GM12878 (cell line): ENCODE data around the gene SPRYD3. TPM values are rescaled to one million over a fixed set of nuclear protein-coding genes. Genes with fewer than 3 reads are reported as not detected.

Experiments
- CEBPB ChIP-seq, 2 experiments: fragments of 150-350 bp in 1 of 2; IDR thresholded peaks; 2 replicates each; pipeline ENCODE4 v1.6.1; 2012 to 2014; ENCODE audit warnings: low read depth in 2 of 2, low read length in 2 of 2, borderline replicate concordance in 1 of 2, inconsistent platforms in 1 of 2
- E2F8 ChIP-seq: fragments of 450-650 bp; IDR thresholded peaks from 2 replicates; pipeline ENCODE4 v1.6.1; 2018; ENCODE audit warnings: mild to moderate bottlenecking, low read depth, moderate library complexity; ENCODE audit not compliant: partially characterized antibody
- IKZF2 ChIP-seq, 2 experiments: fragments of 450-650 bp; IDR thresholded peaks; 2 replicates each; pipeline ENCODE4 v1.6.1; 2017; ENCODE audit warnings: mild to moderate bottlenecking in 2 of 2, moderate library complexity in 2 of 2
- JUND ChIP-seq: IDR thresholded peaks from 2 replicates; pipeline ENCODE4 v1.6.1; 2012; ENCODE audit warnings: low read depth, mild to moderate bottlenecking, low read length, improper control_type of control experiment, moderate library complexity
- NR2C1 ChIP-seq: fragments of 450-650 bp; IDR thresholded peaks from 2 replicates; pipeline ENCODE4 v1.6.1; 2017; ENCODE audit warnings: antibody characterized with exemption, mild to moderate bottlenecking, moderate library complexity
- RCOR1 ChIP-seq: conservative IDR thresholded peaks from 2 replicates; pipeline ENCODE4 v1.6.1; 2012; ENCODE audit warnings: low read depth, low read length, improper control_type of control experiment
- SMAD5 ChIP-seq: IDR thresholded peaks from 2 replicates; pipeline ENCODE4 v1.6.1; 2016; ENCODE audit warnings: antibody characterized with exemption, low read depth
- STAT1 ChIP-seq: fragments of 450-650 bp; conservative IDR thresholded peaks from 2 replicates; pipeline ENCODE4 v1.6.1; 2014; ENCODE audit warnings: antibody characterized with exemption, mild to moderate bottlenecking
- TBL1XR1 ChIP-seq: IDR thresholded peaks from 2 replicates; pipeline ENCODE4 v1.6.1; 2012; ENCODE audit warnings: low read depth, low read length, improper control_type of control experiment
- ZNF592 ChIP-seq: fragments of 450-650 bp; IDR thresholded peaks from 2 replicates; pipeline ENCODE4 v1.6.1; 2017; ENCODE audit warnings: mild to moderate bottlenecking, moderate library complexity
- polyA plus RNA-seq, 11 experiments: library from polyadenylated mRNA; depleted of rRNA in 4 of 11; unstranded in 6 of 11; stranded (reverse) in 5 of 11; fragments of >200 nt; fragmentation: Nextera tagmentation in 4 of 11; fragmentation: Illumina TruSeq in 1 of 11; extraction: Ambion mirVana in 4 of 11; extraction: Trizol in 1 of 11; gene quantifications; 1 replicate in 1 of 11; 2 replicates in 10 of 11; pipeline versions ENCODE4 v1.2.1 to v1.2.3, GENCODE V29; 2011 to 2016; ENCODE audit warnings: inconsistent platforms in 2 of 11, missing spikeins in 2 of 11, low read depth in 1 of 11
- total RNA-seq, 4 experiments: library from RNA; depleted of rRNA in 3 of 4; stranded (reverse); fragments of >200 nt in 3 of 4; fragmentation: Illumina TruSeq in 1 of 4; extraction: Trizol in 1 of 4; gene quantifications; 2 replicates each; pipeline versions ENCODE4 v1.2.1 to v1.2.3, GENCODE V29; 2013 to 2021
- TF ChIP-seq, protein P1 (sequence below): fragments of 450-650 bp; IDR thresholded peaks from 2 replicates; pipeline ENCODE4 v1.6.1; 2017; ENCODE audit warnings: borderline replicate concordance

The SPRYD3 gene
- total and polyA plus RNA-seq, 10 of the 15 experiments (the other 5 are each of a cell fraction or from before 2014, with no cell fraction given) = 2.3 to 26.4 (median 20.2) TPM

- no peak for TF ChIP-seq CEBPB (IDR thresholded peaks at IDR 0.05; ENCODE audit: borderline replicate concordance in 1 of 2, low read depth in 2 of 2, low read length in 2 of 2)
- TF ChIP-seq, protein P1, sequence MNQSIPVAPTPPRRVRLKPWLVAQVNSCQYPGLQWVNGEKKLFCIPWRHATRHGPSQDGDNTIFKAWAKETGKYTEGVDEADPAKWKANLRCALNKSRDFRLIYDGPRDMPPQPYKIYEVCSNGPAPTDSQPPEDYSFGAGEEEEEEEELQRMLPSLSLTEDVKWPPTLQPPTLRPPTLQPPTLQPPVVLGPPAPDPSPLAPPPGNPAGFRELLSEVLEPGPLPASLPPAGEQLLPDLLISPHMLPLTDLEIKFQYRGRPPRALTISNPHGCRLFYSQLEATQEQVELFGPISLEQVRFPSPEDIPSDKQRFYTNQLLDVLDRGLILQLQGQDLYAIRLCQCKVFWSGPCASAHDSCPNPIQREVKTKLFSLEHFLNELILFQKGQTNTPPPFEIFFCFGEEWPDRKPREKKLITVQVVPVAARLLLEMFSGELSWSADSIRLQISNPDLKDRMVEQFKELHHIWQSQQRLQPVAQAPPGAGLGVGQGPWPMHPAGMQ = no peak
- TF ChIP-seq TBL1XR1 = no peak
- TF ChIP-seq NR2C1 = no peak
- no peak for TF ChIP-seq ZNF592
- no peak for TF ChIP-seq E2F8
- TF ChIP-seq JUND = no peak
- no peak for TF ChIP-seq SMAD5
- no peak for TF ChIP-seq RCOR1
- no peak for TF ChIP-seq STAT1
- no peak for TF ChIP-seq IKZF2 (IDR thresholded peaks at IDR 0.05)
These were observed 25.7 kb downstream of the SPRYD3 start (continued) for GRCh38 chr12:53053218-53054111.
